Measurements from ENCODE around the gene RNF212.

- TF ChIP-seq TAF7 (tag; IDR thresholded peaks at IDR 0.05) (no peak), SMC3 (conservative IDR thresholded peaks at IDR 0.05; ENCODE audit: insufficient read depth, low read depth, low read length) (no peak), ZNF274 (IDR thresholded peaks at IDR 0.05; ENCODE audit: borderline replicate concordance, low read depth, low read length) (no peak), RFX5 (IDR thresholded peaks at IDR 0.05; ENCODE audit: low read depth, low read length) (no peak), HDAC6 (IDR thresholded peaks at IDR 0.05; ENCODE audit: low read depth, low read length) (no peak), PML (IDR thresholded peaks at IDR 0.05; ENCODE audit: low read length) (no peak), GTF2B (IDR thresholded peaks at IDR 0.05; ENCODE audit: extremely low read depth, insufficient read length) (no peak)
- TF ChIP-seq, protein P1, sequence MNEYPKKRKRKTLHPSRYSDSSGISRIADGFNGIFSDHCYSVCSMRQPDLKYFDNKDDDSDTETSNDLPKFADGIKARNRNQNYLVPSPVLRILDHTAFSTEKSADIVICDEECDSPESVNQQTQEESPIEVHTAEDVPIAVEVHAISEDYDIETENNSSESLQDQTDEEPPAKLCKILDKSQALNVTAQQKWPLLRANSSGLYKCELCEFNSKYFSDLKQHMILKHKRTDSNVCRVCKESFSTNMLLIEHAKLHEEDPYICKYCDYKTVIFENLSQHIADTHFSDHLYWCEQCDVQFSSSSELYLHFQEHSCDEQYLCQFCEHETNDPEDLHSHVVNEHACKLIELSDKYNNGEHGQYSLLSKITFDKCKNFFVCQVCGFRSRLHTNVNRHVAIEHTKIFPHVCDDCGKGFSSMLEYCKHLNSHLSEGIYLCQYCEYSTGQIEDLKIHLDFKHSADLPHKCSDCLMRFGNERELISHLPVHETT (CRISPR knock-in tag; conservative IDR thresholded peaks at IDR 0.05 in 1 of 2, IDR thresholded peaks at IDR 0.05 in 1 of 2): no peak
- TF ChIP-seq, protein P2, sequence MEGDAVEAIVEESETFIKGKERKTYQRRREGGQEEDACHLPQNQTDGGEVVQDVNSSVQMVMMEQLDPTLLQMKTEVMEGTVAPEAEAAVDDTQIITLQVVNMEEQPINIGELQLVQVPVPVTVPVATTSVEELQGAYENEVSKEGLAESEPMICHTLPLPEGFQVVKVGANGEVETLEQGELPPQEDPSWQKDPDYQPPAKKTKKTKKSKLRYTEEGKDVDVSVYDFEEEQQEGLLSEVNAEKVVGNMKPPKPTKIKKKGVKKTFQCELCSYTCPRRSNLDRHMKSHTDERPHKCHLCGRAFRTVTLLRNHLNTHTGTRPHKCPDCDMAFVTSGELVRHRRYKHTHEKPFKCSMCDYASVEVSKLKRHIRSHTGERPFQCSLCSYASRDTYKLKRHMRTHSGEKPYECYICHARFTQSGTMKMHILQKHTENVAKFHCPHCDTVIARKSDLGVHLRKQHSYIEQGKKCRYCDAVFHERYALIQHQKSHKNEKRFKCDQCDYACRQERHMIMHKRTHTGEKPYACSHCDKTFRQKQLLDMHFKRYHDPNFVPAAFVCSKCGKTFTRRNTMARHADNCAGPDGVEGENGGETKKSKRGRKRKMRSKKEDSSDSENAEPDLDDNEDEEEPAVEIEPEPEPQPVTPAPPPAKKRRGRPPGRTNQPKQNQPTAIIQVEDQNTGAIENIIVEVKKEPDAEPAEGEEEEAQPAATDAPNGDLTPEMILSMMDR (IDR thresholded peaks at IDR 0.05 in 2 of 3, conservative IDR thresholded peaks at IDR 0.05 in 1 of 3; ENCODE audit: insufficient read depth in 2 of 3, low read depth in 1 of 3, low read length in 3 of 3): no peak
These were observed 57.4 kb downstream of the RNF212 start for GRCh38 chr4:1055721-1056590.

Data from K562 (cell line).